ENCODE results near the gene GATA2.

Gene GATA2

DNA sequence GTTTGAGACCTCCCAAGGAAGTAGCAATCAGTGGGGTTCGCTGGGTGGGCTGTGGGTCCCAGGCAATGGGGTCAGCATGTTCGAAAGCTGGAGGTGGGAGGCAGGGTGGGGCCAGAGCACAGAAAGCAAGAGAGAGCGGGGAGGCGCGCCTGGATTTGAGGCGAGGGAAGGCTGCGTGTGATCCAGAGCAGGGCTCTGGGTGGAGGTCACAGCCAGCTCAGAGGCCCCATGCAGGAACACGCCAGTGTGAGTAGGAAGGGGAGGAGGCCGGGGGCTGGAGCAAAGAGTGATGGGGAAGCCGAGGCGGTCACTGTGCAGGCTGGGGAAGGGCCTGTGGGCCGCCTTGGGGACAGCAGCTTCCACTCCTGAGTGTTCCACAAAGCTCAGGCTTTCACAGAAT is 35.1 kb downstream of the GATA2 start:
- H3K4me3 ChIP-seq (ENCODE audit: low read length), result no peak overlapping the region
- no peak overlapping the region for H3K27ac ChIP-seq (ENCODE audit: low read length)
- no peak overlapping the region for H3K9ac ChIP-seq (ENCODE audit: low read length)
- no peaks in the 10 kb centered on the region for H3K9me3 ChIP-seq (ENCODE audit: control insufficient read depth, low read depth, low read length)
- peaks cover 15% of the 10 kb centered on the region for H3K27me3 ChIP-seq (ENCODE audit: control insufficient read depth, insufficient read depth, low read length)
- H3K4me1 ChIP-seq (ENCODE audit: control insufficient read depth, low read depth, low read length), result no peaks in the 10 kb centered on the region
- H3K36me3 ChIP-seq (ENCODE audit: control insufficient read depth, low read depth, low read length), result no peaks in the 10 kb centered on the region

- no peaks in the 10 kb centered on the region for H3K9me3 ChIP-seq (ENCODE audit: control insufficient read depth, low read depth, low read length)
- no peaks in the 10 kb centered on the region for H3K4me1 ChIP-seq (ENCODE audit: control insufficient read depth, low read depth, low read length)
- H3K4me3 ChIP-seq (ENCODE audit: low read length), result no peak overlapping the region
- no peak overlapping the region for H3K9ac ChIP-seq (ENCODE audit: low read length)
- no peaks in the 10 kb centered on the region for H3K36me3 ChIP-seq (ENCODE audit: control insufficient read depth, low read depth, low read length)
- H3K27ac ChIP-seq (ENCODE audit: low read length), result no peak overlapping the region
- peaks cover 15% of the 10 kb centered on the region for H3K27me3 ChIP-seq (ENCODE audit: control insufficient read depth, insufficient read depth, low read length)
These were observed 36.0 kb downstream of the GATA2 start for GRCh38 chr3:128456776-128457715.

GRCh38 chr3:128455786-128456748 is 36.9 kb downstream of the GATA2 start:
- H3K9me3 ChIP-seq (ENCODE audit: control insufficient read depth, low read depth, low read length), result no peaks in the 10 kb centered on the region
- H3K27me3 ChIP-seq (ENCODE audit: control insufficient read depth, insufficient read depth, low read length), result peaks cover 15% of the 10 kb centered on the region
- no peaks in the 10 kb centered on the region for H3K4me1 ChIP-seq (ENCODE audit: control insufficient read depth, low read depth, low read length)
- no peak overlapping the region for H3K4me3 ChIP-seq (ENCODE audit: low read length)
- no peak overlapping the region for H3K9ac ChIP-seq (ENCODE audit: low read length)
- no peak overlapping the region for H3K27ac ChIP-seq (ENCODE audit: low read length)
- no peaks in the 10 kb centered on the region for H3K36me3 ChIP-seq (ENCODE audit: control insufficient read depth, low read depth, low read length)

DNA sequence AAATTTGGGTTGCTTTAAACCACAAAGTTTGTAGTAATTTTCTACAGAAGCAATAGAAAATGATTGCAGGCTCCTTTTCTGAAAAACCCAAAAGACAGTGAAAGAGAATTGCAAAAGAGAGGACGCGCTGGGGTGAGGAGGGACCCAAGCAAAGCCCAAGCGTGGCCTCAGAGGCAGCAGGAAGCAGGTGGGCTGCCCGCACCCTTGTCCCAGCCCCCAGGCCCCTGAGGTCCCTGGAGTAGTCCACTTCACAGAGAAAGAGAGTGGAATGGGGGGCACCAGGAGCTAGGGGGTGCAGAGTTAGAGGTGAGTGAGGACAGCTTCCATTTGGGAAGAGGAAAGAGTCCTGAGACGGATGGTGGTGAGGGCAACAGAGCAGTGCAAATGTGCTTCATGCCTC is 37.9 kb downstream of the GATA2 start:
- no peaks in the 10 kb centered on the region for H3K9me3 ChIP-seq (ENCODE audit: control insufficient read depth, low read depth, low read length)
- H3K9ac ChIP-seq (ENCODE audit: low read length), result no peak overlapping the region
- H3K36me3 ChIP-seq (ENCODE audit: control insufficient read depth, low read depth, low read length), result no peaks in the 10 kb centered on the region
- no peak overlapping the region for H3K4me3 ChIP-seq (ENCODE audit: low read length)
- H3K27ac ChIP-seq (ENCODE audit: low read length), result no peak overlapping the region
- H3K27me3 ChIP-seq (ENCODE audit: control insufficient read depth, insufficient read depth, low read length), result peaks cover 15% of the 10 kb centered on the region
- H3K4me1 ChIP-seq (ENCODE audit: control insufficient read depth, low read depth, low read length), result no peaks in the 10 kb centered on the region

DNA sequence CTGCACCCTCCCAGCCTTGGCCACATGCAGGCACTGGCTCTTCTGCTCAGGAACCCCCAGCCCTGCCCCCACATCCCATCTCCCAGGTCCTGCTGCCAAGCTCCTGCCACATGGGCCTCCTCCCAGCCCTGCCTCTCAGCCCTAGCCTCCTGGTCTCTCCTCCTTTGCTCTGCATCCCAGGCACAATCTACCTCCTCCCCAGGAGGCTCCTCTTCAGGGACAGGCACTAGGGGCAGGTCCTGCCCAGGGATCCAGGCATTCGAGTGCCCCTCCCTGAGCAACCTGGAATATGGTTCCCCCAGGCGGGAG is 38.7 kb downstream of the GATA2 start:
- Histone ChIP-seq H3K27me3 (ENCODE audit: control insufficient read depth, insufficient read depth, low read length) (peaks cover 15% of the 10 kb centered on the region), H3K27ac (ENCODE audit: low read length) (no peak overlapping the region), H3K36me3 (ENCODE audit: control insufficient read depth, low read depth, low read length) (no peaks in the 10 kb centered on the region), H3K9me3 (ENCODE audit: control insufficient read depth, low read depth, low read length) (no peaks in the 10 kb centered on the region), H3K4me3 (ENCODE audit: low read length) (no peak overlapping the region), H3K4me1 (ENCODE audit: control insufficient read depth, low read depth, low read length) (no peaks in the 10 kb centered on the region), H3K9ac (ENCODE audit: low read length) (no peak overlapping the region)

- H3K9me3 ChIP-seq (ENCODE audit: control insufficient read depth, low read depth, low read length), result no peaks in the 10 kb centered on the region
- H3K9ac ChIP-seq (ENCODE audit: low read length), result no peak overlapping the region
- no peaks in the 10 kb centered on the region for H3K4me1 ChIP-seq (ENCODE audit: control insufficient read depth, low read depth, low read length)
- no peaks in the 10 kb centered on the region for H3K36me3 ChIP-seq (ENCODE audit: control insufficient read depth, low read depth, low read length)
- H3K27me3 ChIP-seq (ENCODE audit: control insufficient read depth, insufficient read depth, low read length), result peaks cover 15% of the 10 kb centered on the region
- H3K27ac ChIP-seq (ENCODE audit: low read length), result no peak overlapping the region
- no peak overlapping the region for H3K4me3 ChIP-seq (ENCODE audit: low read length)
These were observed 39.3 kb downstream of the GATA2 start for GRCh38 chr3:128453501-128454309.

- no peaks in the 10 kb centered on the region for H3K4me1 ChIP-seq (ENCODE audit: control insufficient read depth, low read depth, low read length)
- no peak overlapping the region for H3K27ac ChIP-seq (ENCODE audit: low read length)
- no peak overlapping the region for H3K9ac ChIP-seq (ENCODE audit: low read length)
- no peaks in the 10 kb centered on the region for H3K36me3 ChIP-seq (ENCODE audit: control insufficient read depth, low read depth, low read length)
- no peaks in the 10 kb centered on the region for H3K9me3 ChIP-seq (ENCODE audit: control insufficient read depth, low read depth, low read length)
- peaks cover 15% of the 10 kb centered on the region for H3K27me3 ChIP-seq (ENCODE audit: control insufficient read depth, insufficient read depth, low read length)
- H3K4me3 ChIP-seq (ENCODE audit: low read length), result no peak overlapping the region
These were observed 40.2 kb downstream of the GATA2 start for GRCh38 chr3:128452678-128453275.

DNA sequence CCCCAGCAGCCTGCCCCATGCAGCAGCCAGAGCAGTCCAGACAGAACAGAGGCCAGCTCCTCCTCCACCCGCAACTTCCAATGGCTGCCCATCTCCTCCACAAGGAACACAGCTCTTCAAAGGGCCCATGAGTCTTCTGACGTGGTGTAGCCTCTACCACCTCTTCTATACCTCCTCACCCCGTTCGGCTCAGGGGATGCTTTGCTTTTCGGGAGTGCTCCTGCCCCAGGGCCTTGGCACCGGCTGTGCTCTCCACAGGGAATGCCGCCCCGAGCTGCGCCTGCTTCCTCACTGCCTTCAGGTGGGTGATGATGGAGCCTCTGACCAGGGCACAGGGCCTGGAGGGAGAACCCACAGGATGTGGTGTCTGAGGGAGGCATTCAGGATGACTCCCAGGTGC is 40.9 kb downstream of the GATA2 start:
- Histone ChIP-seq H3K27me3 (ENCODE audit: control insufficient read depth, insufficient read depth, low read length) (peaks cover 15% of the 10 kb centered on the region), H3K9ac (ENCODE audit: low read length) (no peak overlapping the region), H3K27ac (ENCODE audit: low read length) (no peak overlapping the region), H3K4me3 (ENCODE audit: low read length) (no peak overlapping the region), H3K4me1 (ENCODE audit: control insufficient read depth, low read depth, low read length) (no peaks in the 10 kb centered on the region), H3K9me3 (ENCODE audit: control insufficient read depth, low read depth, low read length) (no peaks in the 10 kb centered on the region), H3K36me3 (ENCODE audit: control insufficient read depth, low read depth, low read length) (no peaks in the 10 kb centered on the region)

GRCh38 chr3:128449111-128449638 is 43.8 kb downstream of the GATA2 start:
- H3K9me3 ChIP-seq (ENCODE audit: control insufficient read depth, low read depth, low read length), result no peaks in the 10 kb centered on the region
- H3K9ac ChIP-seq (ENCODE audit: low read length), result no peak overlapping the region
- no peak overlapping the region for H3K27ac ChIP-seq (ENCODE audit: low read length)
- no peak overlapping the region for H3K4me3 ChIP-seq (ENCODE audit: low read length)
- no peaks in the 10 kb centered on the region for H3K4me1 ChIP-seq (ENCODE audit: control insufficient read depth, low read depth, low read length)
- no peaks in the 10 kb centered on the region for H3K27me3 ChIP-seq (ENCODE audit: control insufficient read depth, insufficient read depth, low read length)
- no peaks in the 10 kb centered on the region for H3K36me3 ChIP-seq (ENCODE audit: control insufficient read depth, low read depth, low read length)

- no peaks in the 10 kb centered on the region for H3K9me3 ChIP-seq (ENCODE audit: control insufficient read depth, low read depth, low read length)
- no peak overlapping the region for H3K4me3 ChIP-seq (ENCODE audit: low read length)
- no peaks in the 10 kb centered on the region for H3K4me1 ChIP-seq (ENCODE audit: control insufficient read depth, low read depth, low read length)
- H3K9ac ChIP-seq (ENCODE audit: low read length), result no peak overlapping the region
- no peak overlapping the region for H3K27ac ChIP-seq (ENCODE audit: low read length)
- no peaks in the 10 kb centered on the region for H3K36me3 ChIP-seq (ENCODE audit: control insufficient read depth, low read depth, low read length)
- H3K27me3 ChIP-seq (ENCODE audit: control insufficient read depth, insufficient read depth, low read length), result no peaks in the 10 kb centered on the region
These were observed 44.5 kb downstream of the GATA2 start for GRCh38 chr3:128448491-128448890.
